ENCODE measurements around the gene HADHB. TPM values are rescaled to one million over a fixed set of nuclear protein-coding genes. Genes with fewer than 3 reads are reported as not detected.

The HADHB gene
- total and polyA plus RNA-seq, 2 donors (not counting 1 experiment from before 2014, with no cell fraction given), result 130 to 151 TPM

GRCh38 chr2:26196683-26197418 lies 47.9 kb upstream of the HADHB start:
- no peak for DNase-seq (ENCODE audit: low read depth in 2 of 2)
- Histone ChIP-seq H3K27ac (ENCODE audit: insufficient read depth, low read length) (no peak overlapping the region), H3K27me3 (ENCODE audit: control insufficient read depth, insufficient read depth, low read length) (no peaks in the 10 kb centered on the region), H3K79me2 (ENCODE audit: control insufficient read depth, insufficient read depth, low read length) (no peaks in the 10 kb centered on the region), H3K4me1 (ENCODE audit: control insufficient read depth, extremely low read depth, insufficient read depth, low read length) (no peaks in the 10 kb centered on the region), H4K20me1 (ENCODE audit: control insufficient read depth, extremely low read depth, insufficient read depth, low read length) (no peaks in the 10 kb centered on the region), H3K9me3 (ENCODE audit: control insufficient read depth, insufficient read depth, low read depth, low read length) (no peaks in the 10 kb centered on the region), H3K4me3 (replicated peaks in 1 of 4; ENCODE audit: control extremely low read depth in 1 of 4, insufficient read depth in 1 of 4, low read depth in 3 of 4, low read length in 4 of 4) (no peak overlapping the region), H3K4me2 (ENCODE audit: extremely low read depth, insufficient read depth, low read length) (no peak overlapping the region), H3K36me3 (ENCODE audit: control insufficient read depth, insufficient read depth, low read length) (peaks cover 29% of the 10 kb centered on the region), H2AFZ (ENCODE audit: low read length) (no peak overlapping the region), H3K9ac (ENCODE audit: insufficient read depth, low read length) (no peak overlapping the region)
- TF ChIP-seq, protein P1, sequence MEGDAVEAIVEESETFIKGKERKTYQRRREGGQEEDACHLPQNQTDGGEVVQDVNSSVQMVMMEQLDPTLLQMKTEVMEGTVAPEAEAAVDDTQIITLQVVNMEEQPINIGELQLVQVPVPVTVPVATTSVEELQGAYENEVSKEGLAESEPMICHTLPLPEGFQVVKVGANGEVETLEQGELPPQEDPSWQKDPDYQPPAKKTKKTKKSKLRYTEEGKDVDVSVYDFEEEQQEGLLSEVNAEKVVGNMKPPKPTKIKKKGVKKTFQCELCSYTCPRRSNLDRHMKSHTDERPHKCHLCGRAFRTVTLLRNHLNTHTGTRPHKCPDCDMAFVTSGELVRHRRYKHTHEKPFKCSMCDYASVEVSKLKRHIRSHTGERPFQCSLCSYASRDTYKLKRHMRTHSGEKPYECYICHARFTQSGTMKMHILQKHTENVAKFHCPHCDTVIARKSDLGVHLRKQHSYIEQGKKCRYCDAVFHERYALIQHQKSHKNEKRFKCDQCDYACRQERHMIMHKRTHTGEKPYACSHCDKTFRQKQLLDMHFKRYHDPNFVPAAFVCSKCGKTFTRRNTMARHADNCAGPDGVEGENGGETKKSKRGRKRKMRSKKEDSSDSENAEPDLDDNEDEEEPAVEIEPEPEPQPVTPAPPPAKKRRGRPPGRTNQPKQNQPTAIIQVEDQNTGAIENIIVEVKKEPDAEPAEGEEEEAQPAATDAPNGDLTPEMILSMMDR (conservative IDR thresholded peaks at IDR 0.05 in 1 of 2, IDR thresholded peaks at IDR 0.05 in 1 of 2; ENCODE audit: low read depth in 1 of 2, low read length in 2 of 2), result no peak
- no peak for TF ChIP-seq EZH2 (IDR thresholded peaks at IDR 0.05; ENCODE audit: low read length, missing control alignments)

GRCh38 chr2:26197516-26197915 lies 47.2 kb upstream of the HADHB start:
- Histone ChIP-seq H3K27me3 (ENCODE audit: control insufficient read depth, insufficient read depth, low read length) (no peaks in the 10 kb centered on the region), H3K4me1 (ENCODE audit: control insufficient read depth, extremely low read depth, insufficient read depth, low read length) (no peaks in the 10 kb centered on the region), H3K9me3 (ENCODE audit: control insufficient read depth, insufficient read depth, low read depth, low read length) (no peaks in the 10 kb centered on the region), H3K4me2 (ENCODE audit: extremely low read depth, insufficient read depth, low read length) (no peak overlapping the region), H4K20me1 (ENCODE audit: control insufficient read depth, extremely low read depth, insufficient read depth, low read length) (no peaks in the 10 kb centered on the region), H3K36me3 (ENCODE audit: control insufficient read depth, insufficient read depth, low read length) (peaks cover 29% of the 10 kb centered on the region), H2AFZ (ENCODE audit: low read length) (no peak overlapping the region), H3K27ac (ENCODE audit: insufficient read depth, low read length) (no peak overlapping the region), H3K79me2 (ENCODE audit: control insufficient read depth, insufficient read depth, low read length) (no peaks in the 10 kb centered on the region), H3K9ac (ENCODE audit: insufficient read depth, low read length) (no peak overlapping the region), H3K4me3 (replicated peaks in 1 of 4; ENCODE audit: control extremely low read depth in 1 of 4, insufficient read depth in 1 of 4, low read depth in 3 of 4, low read length in 4 of 4) (no peak overlapping the region)
- DNase-seq (ENCODE audit: low read depth in 2 of 2), result no peak
- TF ChIP-seq EZH2 (IDR thresholded peaks at IDR 0.05; ENCODE audit: low read length, missing control alignments), result no peak
- TF ChIP-seq, protein P1 (conservative IDR thresholded peaks at IDR 0.05 in 1 of 2, IDR thresholded peaks at IDR 0.05 in 1 of 2; ENCODE audit: low read depth in 1 of 2, low read length in 2 of 2), result no peak

DNA sequence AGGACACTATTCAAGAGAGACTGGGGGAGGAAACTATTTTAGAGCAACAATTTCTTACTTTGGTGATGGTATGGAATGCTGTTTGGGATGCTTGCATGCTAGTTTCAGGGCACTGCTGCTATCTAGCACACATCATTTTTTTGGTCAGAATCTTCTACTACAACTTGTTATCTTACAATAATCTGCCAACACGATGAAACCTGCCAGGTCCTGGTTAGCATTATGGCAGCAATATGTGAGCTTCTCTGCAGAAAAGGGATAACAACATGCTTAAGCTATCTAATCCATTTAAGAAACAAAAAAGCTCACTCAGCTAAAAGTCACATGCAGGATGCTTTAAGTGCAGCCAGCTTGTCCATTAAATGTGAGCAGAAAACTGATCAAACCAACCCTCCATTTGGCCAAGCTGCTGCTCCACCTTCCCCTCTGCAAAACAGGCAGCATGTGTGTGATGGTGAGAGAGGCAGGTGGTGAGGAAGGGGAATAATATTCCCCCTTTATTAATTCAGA lies 41.7 kb upstream of the HADHB start:
- Histone ChIP-seq H3K27ac (ENCODE audit: insufficient read depth, low read length) (no peak overlapping the region), H3K4me3 (replicated peaks in 1 of 4; ENCODE audit: control extremely low read depth in 1 of 4, insufficient read depth in 1 of 4, low read depth in 3 of 4, low read length in 4 of 4) (no peak overlapping the region), H3K9me3 (ENCODE audit: control insufficient read depth, insufficient read depth, low read depth, low read length) (no peaks in the 10 kb centered on the region), H3K9ac (ENCODE audit: insufficient read depth, low read length) (no peak overlapping the region), H3K79me2 (ENCODE audit: control insufficient read depth, insufficient read depth, low read length) (no peaks in the 10 kb centered on the region), H3K27me3 (ENCODE audit: control insufficient read depth, insufficient read depth, low read length) (no peaks in the 10 kb centered on the region), H3K4me2 (ENCODE audit: extremely low read depth, insufficient read depth, low read length) (no peak overlapping the region), H4K20me1 (ENCODE audit: control insufficient read depth, extremely low read depth, insufficient read depth, low read length) (no peaks in the 10 kb centered on the region), H3K4me1 (ENCODE audit: control insufficient read depth, extremely low read depth, insufficient read depth, low read length) (no peaks in the 10 kb centered on the region), H3K36me3 (ENCODE audit: control insufficient read depth, insufficient read depth, low read length) (peaks cover 6% of the 10 kb centered on the region), H2AFZ (ENCODE audit: low read length) (no peak overlapping the region)
- no peak for TF ChIP-seq EZH2 (IDR thresholded peaks at IDR 0.05; ENCODE audit: low read length, missing control alignments)
- TF ChIP-seq, protein P1 (conservative IDR thresholded peaks at IDR 0.05 in 1 of 2, IDR thresholded peaks at IDR 0.05 in 1 of 2; ENCODE audit: low read depth in 1 of 2, low read length in 2 of 2), result no peak
- no peak for DNase-seq (ENCODE audit: low read depth in 2 of 2)

All from fibroblast of lung (primary cell).